ENCODE results near the gene CPVL. TPM values are rescaled to one million over a fixed set of nuclear protein-coding genes. Genes with fewer than 3 reads are reported as not detected.

The CPVL gene
- total and polyA plus RNA-seq, 2 experiments from 2014 or later, result 31.9 to 37.8 TPM

GRCh38 chr7:28957751-28958234 lies 188.5 kb downstream of the CPVL start:
- peaks cover 48% of the 10 kb centered on the region for H3K4me1 Mint-ChIP-seq
- H3K4me2 ChIP-seq, result peak overlapping the region; percentile 87
- DNase-seq (ENCODE audit: low spot score) (peak; percentile 60), ATAC-seq (peak; percentile 7)
- H3K27me3 ChIP-seq (ENCODE audit: insufficient read depth), result peaks cover 71% of the 10 kb centered on the region
- no peaks in the 10 kb centered on the region for H3K36me3 ChIP-seq (ENCODE audit: insufficient read depth)
- H3K9me3 Mint-ChIP-seq, result no peaks in the 10 kb centered on the region
- H3K79me2 ChIP-seq (replicated peaks; ENCODE audit: insufficient read depth), result no peaks in the 10 kb centered on the region
- H3K27ac Mint-ChIP-seq, result no peak overlapping the region
- no peaks in the 10 kb centered on the region for H3K36me3 Mint-ChIP-seq (ENCODE audit: low read depth)
- H2AFZ ChIP-seq, result peak overlapping the region; percentile 99
- no peaks in the 10 kb centered on the region for H3K9me2 ChIP-seq (ENCODE audit: insufficient read depth)
- H3F3A ChIP-seq (replicated peaks; ENCODE audit: low read depth), result 0 out of 2 replicates have a peak, but pooled peaks cover 11% of the 10 kb centered on the region
- peak overlapping the region; percentile 75 for H3K4me3 Mint-ChIP-seq
- no peaks in the 10 kb centered on the region; the same call in 1 of the 2 replicates for H4K20me1 ChIP-seq (replicated peaks; ENCODE audit: insufficient read depth)
- H3K27me3 Mint-ChIP-seq (ENCODE audit: insufficient read depth, low read depth, poor library complexity), result peaks cover 46% of the 10 kb centered on the region
- peak in 1 of 2 experiments; percentile 19; a peak in 1 of 4 replicates for TF ChIP-seq CTCF (conservative IDR thresholded peaks at IDR 0.05; ENCODE audit: low read depth in 2 of 2)
- TF ChIP-seq EZH2 (IDR thresholded peaks at IDR 0.05; ENCODE audit: low read depth, unreplicated experiment), result peak; percentile 48
- TF ChIP-seq REST (IDR thresholded peaks at IDR 0.05; ENCODE audit: unreplicated experiment), result no peak
- peaks cover 29% of the 10 kb centered on the region for H3K4me1 ChIP-seq (ENCODE audit: insufficient read depth)
- no peak overlapping the region for H3K27ac ChIP-seq (ENCODE audit: low read depth)
- peak overlapping the region; percentile 70 for H3K4me3 ChIP-seq

- no peaks in the 10 kb centered on the region; the same call in 1 of the 2 replicates for H4K20me1 ChIP-seq (replicated peaks; ENCODE audit: insufficient read depth)
- Mint-ChIP-seq H3K36me3 (ENCODE audit: low read depth) (no peaks in the 10 kb centered on the region), H3K27ac (no peak overlapping the region), H3K4me1 (peaks cover 42% of the 10 kb centered on the region), H3K27me3 (ENCODE audit: insufficient read depth, low read depth, poor library complexity) (peaks cover 46% of the 10 kb centered on the region), H3K9me3 (no peaks in the 10 kb centered on the region), H3K4me3 (peak overlapping the region; percentile 75)
- TF ChIP-seq STAT1 (IDR thresholded peaks at IDR 0.05; ENCODE audit: unreplicated experiment) (no peak), EZH2 (IDR thresholded peaks at IDR 0.05; ENCODE audit: low read depth, unreplicated experiment) (peak; percentile 55)
- H3K4me3 ChIP-seq, result peak overlapping the region; percentile 70
- ATAC-seq (peak; percentile 4), DNase-seq (ENCODE audit: low spot score) (peak; percentile 69)
- H3K27me3 ChIP-seq (ENCODE audit: insufficient read depth), result peaks cover 71% of the 10 kb centered on the region
- no peaks in the 10 kb centered on the region for H3K79me2 ChIP-seq (replicated peaks; ENCODE audit: insufficient read depth)
- H3K4me2 ChIP-seq, result peak overlapping the region; percentile 87
- peaks cover 25% of the 10 kb centered on the region for H3K4me1 ChIP-seq (ENCODE audit: insufficient read depth)
- no peaks in the 10 kb centered on the region for H3K9me2 ChIP-seq (ENCODE audit: insufficient read depth)
- H2AFZ ChIP-seq, result peak overlapping the region; percentile 99
- no peak overlapping the region for H3K27ac ChIP-seq (ENCODE audit: low read depth)
- 0 out of 2 replicates have a peak, but pooled peaks cover 11% of the 10 kb centered on the region for H3F3A ChIP-seq (replicated peaks; ENCODE audit: low read depth)
- no peaks in the 10 kb centered on the region for H3K36me3 ChIP-seq (ENCODE audit: insufficient read depth)
Measured at GRCh38 chr7:28957064-28957750, 189.1 kb downstream of the CPVL start.
